GM18499 (cell line): ENCODE data around the gene PSD4.

Experiments
- ATAC-seq: cut with Tn5 transposase; IDR thresholded peaks from one replicate; pipeline ENCODE4 v1.9.1; 2021; ENCODE audit warnings: moderate number of reproducible peaks; ENCODE audit not compliant: insufficient read depth, unreplicated experiment

The PSD4 gene

DNA sequence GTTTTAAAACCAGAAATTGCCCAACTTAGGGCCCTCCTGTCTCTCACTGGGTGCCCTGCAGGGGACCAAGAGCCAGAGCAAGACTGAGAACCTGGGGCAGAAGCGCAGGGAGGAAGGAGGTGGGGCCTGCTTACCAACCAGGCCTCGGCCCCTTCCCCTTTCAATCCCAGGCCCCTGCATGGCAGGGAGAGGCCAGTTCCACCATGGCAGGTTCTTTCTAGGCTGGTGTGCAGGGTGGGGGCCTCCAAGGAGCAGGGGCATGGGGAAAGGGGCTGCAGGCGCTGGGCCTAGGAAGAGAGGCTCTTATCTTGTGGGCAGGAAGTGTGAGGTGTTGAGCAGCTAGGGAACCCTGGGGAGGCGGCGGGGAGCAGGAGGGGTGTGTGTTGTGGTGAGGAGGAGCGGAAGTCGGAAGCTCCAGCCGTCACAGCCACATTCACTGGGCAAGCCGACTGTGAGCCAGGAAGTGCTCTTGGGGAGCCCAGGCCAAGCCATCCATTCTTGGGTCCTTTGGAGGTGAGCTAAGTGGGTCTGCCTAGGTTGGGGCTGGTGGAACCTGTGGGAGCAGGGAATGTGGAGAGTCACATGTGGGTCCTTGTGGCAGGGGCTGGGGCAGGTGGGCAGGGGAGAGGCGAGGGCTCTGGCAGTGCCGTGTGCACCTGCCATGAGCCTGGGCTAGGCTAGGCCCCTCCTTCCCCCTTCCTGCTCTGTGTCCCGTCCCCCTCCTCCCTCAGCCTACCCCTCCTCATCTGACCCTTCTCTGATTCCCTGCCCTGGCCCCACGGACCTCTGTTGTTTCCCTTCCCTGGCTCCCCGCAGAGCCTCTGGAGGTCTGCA is at the start of gene PSD4:
PSD4 (plus strand) TSS at position 430 of the 834 bp plus-strand sequence. CDS start 8,486 bp downstream, outside the sequence.
- peak; percentile 76 for ATAC-seq

DNA sequence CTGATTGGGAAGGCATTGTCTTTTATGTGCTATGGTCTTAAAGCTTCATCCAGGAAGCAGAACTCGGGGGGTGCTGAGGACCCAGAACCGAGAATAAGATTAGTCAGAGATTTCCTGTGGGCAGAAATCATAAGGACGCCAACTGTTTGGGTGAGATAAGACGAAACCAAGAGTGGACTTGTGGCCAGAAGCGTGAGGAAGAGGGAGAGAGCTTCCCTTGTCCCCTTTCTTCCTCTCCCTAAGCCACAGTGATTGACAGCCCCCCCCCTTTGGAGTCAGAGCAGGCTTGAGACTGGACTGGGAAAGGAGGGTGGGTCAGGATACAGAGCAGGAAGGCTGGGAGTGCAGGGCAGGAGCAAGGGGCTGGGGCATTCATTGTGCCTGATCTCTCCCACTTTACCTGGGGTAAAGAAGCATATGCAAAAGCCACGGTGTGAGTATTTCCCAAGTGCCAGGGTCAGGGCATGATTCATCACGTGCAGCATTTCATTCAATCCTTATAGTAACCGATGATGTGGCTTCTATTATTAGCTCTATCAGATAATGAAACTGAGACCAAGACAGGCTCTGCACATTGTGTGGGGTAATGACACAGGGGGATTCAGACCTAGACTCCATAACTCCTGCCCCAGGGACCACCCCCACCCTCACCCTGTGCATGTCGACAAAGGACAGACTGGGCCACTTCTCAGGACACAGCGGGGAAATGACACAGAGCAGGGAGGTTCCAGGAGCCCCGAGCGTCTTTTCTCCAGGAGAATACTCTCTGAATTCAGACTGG is 49.4 kb upstream of the PSD4 start:
- ATAC-seq = no peak

DNA sequence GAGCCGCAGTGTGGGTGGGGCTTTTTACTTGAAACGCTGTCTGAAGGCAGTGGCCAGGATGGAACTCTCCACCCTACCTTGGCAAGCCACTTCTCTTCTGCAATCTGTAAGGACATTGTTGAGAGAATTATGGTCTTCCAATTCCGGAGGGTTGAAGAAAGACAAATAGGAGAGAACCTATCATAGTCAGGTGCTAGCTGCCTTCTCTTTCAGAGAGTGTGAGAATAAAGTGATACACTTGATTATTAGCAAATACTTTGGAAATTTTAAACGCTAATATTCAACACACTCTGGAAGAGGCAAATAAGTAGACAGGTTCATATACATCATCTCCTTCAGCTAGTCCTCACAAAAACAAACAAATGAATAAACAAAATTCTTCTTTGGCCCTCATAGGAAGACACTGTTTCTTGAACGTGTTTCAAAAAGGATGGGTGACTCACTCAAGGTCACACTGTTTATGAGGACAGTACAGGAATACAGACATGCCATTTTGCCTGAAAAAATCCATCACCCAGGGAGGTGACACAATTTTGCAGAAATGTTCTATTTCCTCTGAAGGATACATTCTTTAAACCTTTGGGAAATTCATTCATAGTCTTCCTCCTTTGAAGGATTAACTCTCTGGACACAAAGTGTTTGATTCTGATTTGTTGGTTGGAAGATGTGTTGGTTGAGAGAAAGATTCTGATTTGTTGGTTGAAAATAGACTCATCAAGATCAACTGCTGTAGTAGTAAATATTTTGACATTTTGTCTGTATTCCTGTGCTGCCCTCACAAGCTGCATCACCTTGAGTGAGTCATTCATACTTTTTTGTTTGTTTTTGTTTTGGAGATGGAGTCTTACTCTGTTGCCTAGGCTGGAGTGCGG is 48.6 kb upstream of the PSD4 start:
- no peak for ATAC-seq

DNA sequence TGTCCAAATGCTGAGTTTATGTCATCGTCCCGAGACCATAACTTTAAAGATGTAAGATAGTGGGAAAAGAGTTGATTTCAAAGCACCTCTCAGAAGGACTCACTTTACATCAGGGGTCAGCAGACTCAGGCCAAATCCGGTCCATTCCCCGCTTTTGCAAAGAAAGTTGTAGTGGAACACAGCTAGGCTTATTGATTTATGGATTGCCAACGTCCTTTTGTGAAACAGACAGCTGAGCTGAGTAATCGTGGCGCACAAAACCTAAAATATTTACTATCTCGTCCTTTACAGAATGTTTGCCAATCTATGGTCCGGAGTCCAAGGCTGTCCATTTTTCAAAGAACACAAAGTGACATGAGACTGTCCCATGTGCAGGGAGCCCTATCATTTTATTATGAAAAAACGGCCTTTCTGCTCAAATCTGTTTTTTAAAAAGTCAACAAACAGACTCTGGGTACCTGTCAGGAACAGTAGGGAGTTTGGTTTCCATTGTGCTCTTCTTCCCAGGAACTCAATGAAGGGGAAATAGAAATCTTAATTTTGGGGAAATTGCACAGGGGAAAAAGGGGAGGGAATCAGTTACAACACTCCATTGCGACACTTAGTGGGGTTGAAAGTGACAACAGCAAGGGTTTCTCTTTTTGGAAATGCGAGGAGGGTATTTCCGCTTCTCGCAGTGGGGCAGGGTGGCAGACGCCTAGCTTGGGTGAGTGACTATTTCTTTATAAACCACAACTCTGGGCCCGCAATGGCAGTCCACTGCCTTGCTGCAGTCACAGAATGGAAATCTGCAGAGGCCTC is 46.7 kb upstream of the PSD4 start, which contains the start of gene IL1RN:
IL1RN (plus strand) TSS at position 754 of the 801 bp plus-strand sequence; CDS start at position 781, 27 bp downstream.
- no peak for ATAC-seq

GRCh38 chr2:113127646-113128570 is 45.9 kb upstream of the PSD4 start:
- ATAC-seq = no peak

- no peak for ATAC-seq
Observed at GRCh38 chr2:113129519-113130078, 44.2 kb upstream of the PSD4 start.

DNA sequence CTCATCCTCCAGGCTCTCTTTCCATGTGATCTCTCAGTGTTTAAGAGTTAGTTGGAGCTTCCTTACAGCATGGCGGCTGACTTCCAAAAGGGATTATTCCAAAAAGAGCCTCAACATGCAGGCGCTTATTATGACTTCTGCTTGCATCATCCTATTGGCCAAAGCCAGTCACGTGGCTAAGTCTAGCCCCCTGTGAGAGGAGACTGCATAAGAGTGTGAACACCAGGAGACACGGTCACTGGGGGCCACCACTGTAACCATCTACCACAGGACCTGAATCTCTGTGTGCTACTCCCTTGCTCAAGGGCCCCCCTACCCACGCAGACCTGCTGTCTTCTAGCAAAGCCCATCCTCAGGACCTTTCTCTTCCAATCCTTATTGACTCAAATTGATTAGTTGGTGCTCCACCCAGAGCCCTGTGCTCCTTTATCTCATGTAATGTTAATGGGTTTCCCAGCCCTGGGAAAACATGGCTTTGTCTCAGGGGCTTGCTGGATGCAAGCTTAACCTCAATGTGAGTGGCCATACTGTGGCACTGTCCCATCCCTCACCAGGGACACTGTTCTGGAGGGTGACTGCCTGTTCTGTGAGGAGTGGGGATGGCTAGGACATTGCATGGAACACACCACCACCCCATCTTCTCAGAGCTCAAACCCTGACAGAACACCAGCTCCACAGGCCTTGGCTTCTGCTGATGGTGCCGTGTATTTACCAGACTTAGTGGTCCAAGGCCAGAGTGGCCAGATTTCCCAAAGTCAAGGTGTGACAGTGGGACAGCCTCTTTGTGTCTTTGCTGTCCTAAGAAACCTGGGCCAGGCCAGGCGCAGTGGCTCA is 42.2 kb upstream of the PSD4 start:
- no peak for ATAC-seq

- no peak for ATAC-seq
Observed at GRCh38 chr2:113132414-113133021, 41.3 kb upstream of the PSD4 start.

DNA sequence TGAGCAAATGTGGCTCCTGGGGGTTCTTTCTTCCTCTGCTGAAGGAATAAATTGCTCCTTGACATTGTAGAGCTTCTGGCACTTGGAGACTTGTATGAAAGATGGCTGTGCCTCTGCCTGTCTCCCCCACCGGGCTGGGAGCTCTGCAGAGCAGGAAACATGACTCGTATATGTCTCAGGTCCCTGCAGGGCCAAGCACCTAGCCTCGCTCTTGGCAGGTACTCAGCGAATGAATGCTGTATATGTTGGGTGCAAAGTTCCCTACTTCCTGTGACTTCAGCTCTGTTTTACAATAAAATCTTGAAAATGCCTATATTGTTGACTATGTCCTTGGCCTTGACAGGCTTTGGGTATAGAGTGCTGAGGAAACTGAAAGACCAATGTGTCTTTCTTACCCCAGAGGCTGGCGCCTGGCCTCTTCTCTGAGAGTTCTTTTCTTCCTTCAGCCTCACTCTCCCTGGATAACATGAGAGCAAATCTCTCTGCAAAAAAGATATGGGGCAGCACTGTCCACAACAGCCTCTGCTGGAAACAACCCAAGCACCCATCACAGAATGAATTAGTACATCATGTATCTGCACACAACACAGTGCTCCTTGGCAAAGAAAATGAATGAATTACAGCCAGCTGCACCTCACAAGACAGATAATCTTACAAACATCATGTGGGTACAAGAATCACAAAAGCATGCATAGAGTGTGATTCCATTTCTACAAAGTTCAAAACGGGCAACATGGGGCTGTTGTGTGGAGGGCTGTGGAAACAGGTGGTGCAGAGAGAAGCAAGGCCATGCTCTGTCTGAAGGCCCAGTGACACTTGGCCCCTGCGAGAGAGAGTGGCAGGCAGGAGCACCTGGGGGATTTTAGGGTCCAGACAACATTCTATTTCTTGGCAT is 39.8 kb upstream of the PSD4 start:
- ATAC-seq = no peak

DNA sequence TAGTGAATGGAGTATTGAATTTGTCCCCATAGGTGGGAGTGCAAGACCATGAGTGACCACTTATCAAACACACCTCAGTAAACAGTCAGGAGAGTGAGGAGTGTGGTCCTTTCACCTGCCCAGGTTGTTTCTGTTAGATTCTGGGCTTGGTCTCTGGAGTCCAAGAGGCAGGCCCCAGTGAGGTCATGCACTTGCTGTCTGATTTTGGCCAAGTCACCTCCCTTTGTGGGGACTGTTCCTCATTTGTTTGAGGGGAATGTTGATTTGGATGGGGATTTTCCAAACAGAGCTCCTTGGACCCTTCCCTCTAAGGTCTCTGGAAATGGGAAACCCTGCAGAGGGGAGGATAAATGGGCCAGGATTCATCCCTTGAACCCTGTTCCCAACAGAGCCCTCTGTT is 39.1 kb upstream of the PSD4 start:
- ATAC-seq = no peak

DNA sequence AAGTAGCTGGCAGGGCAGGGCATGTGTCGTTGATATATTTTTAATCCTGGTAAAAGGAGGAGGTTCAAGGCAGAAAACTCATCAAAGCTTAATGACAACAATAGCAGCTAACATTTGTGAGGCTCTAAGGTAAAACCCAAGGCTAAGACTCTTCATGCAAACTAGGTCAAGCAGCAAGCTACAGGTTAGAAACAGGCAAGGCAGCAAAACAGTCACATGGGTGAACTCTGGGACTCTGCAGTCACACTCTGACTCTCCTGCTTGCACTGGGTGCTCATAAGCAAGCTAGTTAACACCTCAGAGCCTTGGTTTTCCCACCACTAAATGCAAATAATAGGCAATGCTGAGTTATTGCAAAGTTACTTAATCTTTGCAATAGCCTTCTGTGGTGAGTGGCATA is 38.5 kb upstream of the PSD4 start:
- no peak for ATAC-seq

- no peak for ATAC-seq
Observed at GRCh38 chr2:113136828-113137775, 36.7 kb upstream of the PSD4 start.

DNA sequence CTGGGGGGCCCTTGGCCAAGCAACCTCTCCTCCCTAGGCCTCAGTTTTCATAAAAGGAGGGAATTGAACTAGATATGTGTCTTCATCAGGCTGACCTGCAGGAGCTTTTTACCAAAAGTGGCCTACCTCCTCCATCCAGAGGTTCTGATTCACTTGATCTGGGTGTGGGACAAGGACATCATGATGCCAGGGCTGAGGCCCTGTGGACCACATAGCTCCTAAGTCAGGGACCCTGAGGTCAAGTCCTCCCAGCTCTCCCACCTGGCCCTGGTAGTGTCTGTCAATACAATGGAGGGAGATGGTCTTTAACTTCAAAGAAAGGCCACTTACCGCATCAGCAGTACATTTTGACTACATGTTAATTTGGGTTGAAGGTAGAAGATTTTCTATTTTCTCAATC is 35.9 kb upstream of the PSD4 start:
- ATAC-seq = no peak

GRCh38 chr2:113138428-113139322 is 35.1 kb upstream of the PSD4 start:
- no peak for ATAC-seq
